GM18868 (cell line): ENCODE data around the gene MARCHF6.
"Not testable (repeated sequence)": the region's sequence is repeated elsewhere in the genome, so short reads cannot be mapped to it uniquely, and the experiment has no call there.

Experiments used
- ATAC-seq: cut with Tn5 transposase; IDR thresholded peaks from one replicate; pipeline ENCODE4 v1.9.1; 2021; ENCODE audit warnings: mild to moderate bottlenecking, moderate library complexity; ENCODE audit not compliant: unreplicated experiment

MARCHF6 gene

GRCh38 chr5:10348258-10348657 lies 5.2 kb upstream of the MARCHF6 start:
- ATAC-seq: no peak

DNA sequence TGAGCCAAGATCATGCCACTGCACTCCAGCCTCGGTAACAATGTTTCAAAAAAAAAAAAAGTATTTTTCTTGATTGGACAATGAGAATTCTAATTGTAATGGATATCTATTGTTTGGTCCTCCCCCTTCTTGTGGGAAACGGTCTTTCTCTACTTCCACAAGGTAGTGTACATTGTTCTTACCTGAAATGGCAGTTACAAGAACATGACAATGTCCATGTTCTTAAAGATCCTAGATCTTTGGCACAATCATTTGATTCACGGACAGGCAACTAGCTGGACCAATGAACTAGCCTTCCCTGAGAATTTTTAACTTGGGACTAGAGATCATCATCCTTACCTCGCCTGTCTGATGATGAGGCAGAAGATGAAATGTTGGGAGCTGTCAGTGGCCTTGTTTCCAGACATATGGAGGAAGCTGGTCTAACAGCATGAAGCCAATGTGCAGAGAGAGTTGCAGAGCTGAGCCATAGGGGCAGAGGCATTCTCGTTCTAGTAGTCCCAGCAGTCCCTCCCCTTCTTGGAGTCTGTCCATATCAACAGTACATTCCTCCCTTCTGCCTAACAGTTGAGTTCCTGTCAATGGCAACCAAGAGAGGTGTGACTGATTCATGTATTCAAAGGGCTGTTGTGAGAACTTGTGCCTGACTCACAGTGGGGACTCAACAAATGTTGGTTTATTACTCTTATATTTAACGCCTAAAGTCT lies 2.1 kb upstream of the MARCHF6 start:
- no peak for ATAC-seq

- no peak for ATAC-seq
These were observed 1.6 kb upstream of the MARCHF6 start for GRCh38 chr5:10351919-10352318.

- ATAC-seq: no peak
These were observed 860 bp upstream of the MARCHF6 start for GRCh38 chr5:10352430-10353240.

DNA sequence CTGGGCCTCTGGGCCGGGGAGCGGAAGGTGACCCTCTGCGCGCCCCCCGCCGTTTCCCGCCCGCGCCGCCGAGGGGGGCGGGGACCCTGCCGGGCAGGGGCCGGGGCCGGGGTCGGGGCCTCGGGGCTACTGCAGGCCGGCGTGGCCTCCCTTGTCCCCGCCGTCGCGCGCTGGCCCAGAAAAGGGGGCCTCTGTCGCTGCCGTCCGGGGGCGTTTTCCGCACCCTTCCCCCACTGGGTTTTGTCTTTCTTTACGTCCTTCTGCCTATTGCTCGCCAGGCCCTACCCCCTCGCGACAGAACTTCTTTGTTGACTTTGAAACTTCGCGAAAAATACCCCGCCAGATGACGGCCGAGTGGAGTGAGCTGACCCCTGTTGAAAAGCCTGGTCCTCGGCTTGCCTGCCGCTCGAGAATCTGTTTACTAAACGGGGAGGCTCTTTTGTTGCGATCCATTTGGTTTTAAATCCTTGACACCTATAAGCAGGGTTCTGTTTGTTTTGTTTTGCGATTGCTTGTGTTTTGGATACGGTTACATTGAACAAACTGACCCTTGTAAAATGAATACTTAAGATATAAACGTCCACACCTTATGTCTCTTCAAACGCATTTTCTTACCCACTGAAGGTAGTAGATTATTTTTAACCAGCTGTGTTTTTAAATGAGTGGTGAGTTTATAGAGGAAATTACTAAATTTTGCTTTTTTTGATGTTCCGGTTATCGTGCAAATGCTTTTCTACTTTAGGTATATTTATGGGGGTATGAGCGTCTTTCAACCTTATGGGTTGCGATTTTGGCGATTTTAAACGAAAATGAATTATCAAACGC lies 765 bp downstream of the MARCHF6 start:
- peak; percentile 12 for ATAC-seq

DNA sequence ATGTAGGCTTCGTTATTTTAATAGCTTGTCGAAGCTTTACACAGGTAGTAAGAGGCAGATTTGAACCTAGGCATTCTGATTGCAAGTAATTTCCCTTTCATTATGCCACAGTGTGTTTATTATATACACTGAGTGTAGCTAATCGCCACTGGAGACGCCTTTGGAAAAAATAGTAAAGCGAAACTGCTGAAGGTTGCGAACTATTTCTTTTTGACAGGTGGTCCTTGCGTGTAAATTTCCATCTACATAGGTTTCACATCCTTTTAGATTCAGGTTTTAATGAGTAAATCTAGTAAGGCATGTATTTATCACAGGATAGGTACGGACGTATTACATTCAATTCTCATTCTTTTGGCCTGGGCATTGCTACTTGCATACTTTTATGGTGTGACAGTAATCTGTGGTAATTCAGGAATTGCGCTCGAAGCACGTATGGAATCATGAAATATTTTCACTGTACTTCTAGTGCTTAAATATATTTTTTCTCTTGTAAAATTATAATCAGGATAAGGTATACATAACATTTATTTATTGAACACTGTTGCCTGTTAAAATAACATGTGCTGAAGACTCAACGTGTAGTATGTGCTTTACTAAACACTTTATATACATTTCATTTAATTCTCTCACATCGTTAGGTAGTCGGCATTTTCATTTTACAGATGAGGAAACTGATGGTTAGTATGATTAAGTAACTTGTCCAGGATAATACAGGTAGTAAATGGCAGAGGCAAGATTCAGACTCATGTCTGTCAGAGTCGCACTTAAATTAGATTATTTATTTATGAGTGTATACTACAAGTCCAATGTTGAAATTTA lies 1.8 kb downstream of the MARCHF6 start:
- ATAC-seq: peak; percentile 8

GRCh38 chr5:10358999-10359398 lies 5.5 kb downstream of the MARCHF6 start:
- ATAC-seq: no peak

DNA sequence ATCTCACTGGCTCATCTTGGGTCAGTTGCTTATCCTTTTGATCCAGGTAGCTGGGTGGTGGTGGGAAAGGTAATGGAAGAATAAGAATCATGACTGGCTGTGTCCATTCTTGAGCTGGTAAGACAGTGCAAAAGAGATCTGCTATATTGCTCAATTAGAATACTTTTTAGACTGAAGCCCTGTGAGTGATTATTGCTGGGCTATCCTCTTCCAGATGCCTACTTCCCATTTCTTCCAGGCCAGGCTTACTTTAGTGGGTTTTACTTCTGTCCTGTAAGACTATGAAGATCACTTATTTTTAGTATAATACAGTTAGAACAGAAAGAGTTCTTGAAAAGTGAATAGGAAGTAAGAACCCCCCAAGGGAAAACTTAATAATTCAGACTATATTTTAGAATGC lies 7.2 kb downstream of the MARCHF6 start:
- no peak for ATAC-seq

DNA sequence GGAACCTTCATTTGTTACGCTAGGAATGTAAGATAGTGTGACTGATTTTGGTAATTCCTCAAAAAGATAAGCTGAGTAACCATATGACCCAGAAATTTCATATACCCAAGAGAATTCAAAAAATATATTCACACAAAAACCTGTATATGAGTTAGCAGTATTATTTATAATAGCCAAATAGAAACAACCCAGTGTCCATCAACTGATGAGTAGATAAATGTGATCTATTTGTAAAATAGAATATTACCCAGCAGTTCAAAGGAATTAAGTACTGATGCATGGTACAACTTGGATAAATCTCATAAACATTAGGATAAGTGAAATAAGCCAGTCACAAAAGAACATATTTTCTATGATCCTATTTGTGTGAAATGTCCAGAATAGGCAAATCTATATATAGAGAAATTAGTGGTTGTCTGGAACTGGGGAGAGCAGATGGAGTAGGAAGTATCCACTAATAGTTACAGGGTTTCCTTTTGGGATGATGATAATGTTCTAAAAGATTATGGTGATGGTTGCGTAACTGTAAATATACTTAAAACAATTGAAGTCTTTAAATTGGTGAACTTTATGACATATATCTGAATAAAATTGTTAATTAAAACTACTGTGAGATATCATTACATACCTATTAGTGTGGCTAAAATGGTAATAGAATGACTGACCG lies 10.2 kb downstream of the MARCHF6 start:
- ATAC-seq: no peak

- ATAC-seq: peak; percentile 43
These were observed 10.7 kb downstream of the MARCHF6 start for GRCh38 chr5:10364186-10364689.

DNA sequence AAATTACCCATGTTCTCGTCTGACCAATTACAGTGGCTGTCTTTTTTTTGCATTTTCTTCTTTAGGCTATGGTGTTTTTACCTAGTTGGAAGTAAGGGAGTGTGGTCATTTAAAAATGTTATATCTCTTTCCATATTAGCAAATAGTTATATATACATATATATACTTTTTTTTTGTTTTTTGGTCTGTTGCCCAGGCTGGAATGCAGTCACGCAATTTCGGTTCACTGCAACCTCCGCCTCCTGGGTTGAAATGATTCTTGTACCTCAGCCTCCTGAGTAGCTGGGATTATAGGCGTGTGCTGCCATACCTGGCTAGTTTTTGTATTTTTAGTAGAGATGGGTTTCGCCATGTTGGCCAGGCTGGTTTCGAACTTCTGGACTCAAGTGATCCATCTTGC lies 12.3 kb downstream of the MARCHF6 start:
- no peak for ATAC-seq

DNA sequence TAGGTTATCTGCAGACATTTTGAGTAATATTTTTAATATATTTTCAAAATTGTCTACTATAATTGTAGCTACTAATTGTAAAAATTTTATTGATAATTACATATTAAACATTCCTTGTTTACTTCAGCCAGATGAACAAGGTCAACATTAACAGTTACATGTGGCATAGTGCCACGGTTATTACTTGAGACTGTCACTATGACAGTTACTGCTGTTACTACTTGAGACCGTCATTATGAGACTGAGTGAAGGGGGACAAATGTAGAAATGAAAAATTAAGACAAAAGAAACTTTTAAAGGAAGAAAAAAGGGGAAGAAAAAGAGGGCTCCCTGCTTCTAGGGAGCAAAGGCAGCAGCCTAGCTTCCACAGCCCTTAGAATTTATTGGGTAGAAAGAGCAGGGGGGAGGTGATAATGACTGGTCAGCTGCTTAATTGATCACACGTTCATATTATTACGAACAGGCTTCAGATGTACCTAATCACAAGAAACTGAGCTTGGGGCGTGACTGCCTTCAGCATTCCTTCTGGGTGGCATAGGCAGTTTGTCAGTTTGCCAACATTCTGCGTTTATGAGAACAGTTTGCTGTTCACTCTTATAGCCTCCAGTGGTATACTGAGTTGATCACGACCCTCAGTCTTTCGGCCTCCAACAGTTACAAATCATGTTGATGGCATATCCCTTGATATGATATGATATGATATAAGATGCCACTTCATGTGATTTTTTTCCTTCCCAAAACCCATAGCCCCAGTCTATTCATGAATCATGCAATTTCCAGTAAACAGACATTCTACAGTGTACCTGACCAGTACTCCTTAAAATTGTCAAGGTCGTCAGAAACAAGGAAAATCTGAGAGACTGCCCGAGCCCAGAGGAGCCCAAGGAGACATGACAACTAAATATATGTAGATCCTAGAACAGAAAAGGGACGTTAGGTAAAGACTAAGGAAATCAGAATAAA lies 13.1 kb downstream of the MARCHF6 start:
- ATAC-seq: no peak

DNA sequence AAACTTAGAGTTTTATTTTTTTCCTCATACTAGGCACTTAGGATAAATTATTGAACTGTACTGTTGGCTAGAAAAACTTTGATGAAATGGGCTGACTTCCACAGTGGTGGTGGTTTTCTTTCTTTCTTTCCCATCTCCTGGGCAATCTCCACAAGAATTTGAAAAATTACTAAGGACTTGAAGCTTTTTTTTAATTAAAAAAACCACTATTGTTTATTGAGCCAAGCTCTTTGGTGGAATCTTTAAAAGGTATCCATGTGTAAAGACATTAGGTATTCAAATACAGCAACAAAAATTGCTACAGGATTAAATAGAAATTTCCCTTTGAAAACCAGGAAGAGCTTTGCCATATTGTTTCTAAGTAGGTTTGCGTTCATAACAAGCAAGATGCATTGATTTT lies 14.1 kb downstream of the MARCHF6 start:
- no peak for ATAC-seq

GRCh38 chr5:10370931-10371330 lies 17.4 kb downstream of the MARCHF6 start:
- no peak for ATAC-seq

DNA sequence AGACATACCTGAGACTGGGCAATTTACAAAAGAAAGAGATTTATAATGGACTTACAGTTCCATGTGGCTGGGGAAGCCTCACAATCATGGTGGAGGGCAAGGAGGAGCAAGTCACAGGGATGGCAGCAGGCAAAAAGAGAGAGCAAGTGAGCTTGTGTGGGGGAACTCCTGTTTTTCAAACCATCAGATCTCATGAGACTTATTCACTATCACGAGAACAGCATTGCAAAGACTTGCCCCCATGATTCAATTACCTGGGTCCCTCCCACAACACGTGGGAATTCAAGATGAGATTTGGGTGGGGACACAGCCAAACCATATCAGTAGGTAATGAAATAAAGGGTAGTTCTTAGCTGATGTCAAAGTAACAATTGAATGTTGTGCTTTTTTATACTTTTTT lies 17.9 kb downstream of the MARCHF6 start:
- ATAC-seq: not testable (repeated sequence)

DNA sequence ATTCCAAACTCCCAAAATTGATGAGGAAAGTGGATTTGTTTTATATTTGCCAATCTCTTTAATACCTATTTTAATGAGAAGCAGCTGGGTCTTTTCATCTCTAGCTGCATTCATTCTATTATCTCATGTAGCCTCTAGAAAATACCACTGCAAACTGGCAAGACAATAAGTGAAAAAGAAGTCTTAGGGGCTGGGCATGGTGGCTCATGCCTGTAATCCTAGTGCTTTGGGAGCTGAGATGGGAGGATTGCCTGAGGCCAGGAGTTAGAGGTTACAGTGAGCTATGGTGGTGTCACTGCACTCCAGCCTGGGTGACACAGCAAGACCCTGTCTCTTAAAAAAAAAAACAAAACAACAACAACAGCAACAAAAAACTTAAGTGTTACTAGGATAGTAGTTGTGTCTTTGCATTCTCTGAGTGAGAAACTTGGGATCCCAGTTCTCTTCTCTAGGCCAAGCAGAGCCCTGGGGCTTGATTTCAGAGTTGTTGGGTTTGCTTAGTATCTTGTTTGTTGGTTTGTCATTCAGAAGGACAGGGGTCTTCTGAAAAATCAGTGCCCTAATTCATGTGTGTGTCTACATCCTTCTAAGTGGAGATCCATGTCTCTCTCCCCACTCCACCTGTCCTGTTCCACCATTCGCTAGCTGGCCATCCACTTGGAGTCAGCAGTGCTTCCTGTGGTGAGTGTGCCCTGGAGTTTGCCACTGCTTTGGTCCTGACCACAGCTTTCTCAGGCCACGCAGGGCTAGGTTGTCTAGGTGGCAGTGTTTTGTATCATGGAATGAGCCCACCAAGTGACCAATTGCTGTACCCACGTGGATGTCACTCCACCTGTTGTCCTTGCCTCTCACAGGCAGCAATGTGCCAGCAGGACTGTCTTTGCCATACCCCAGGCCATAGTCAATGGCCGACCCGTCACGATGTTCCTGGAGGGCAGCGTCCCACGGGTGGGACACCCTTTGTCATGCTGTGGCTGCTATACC lies 19.5 kb downstream of the MARCHF6 start:
- no peak for ATAC-seq
